DOHH2 (cell line): ENCODE measurements around the gene RCOR3.

ENCODE experiments used
- H3F3A ChIP-seq: fragments of 200-600 bp; sonication (generic), shearing (Covaris generic); 2 replicates; pipeline ENCODE4 v1.6.0; 2016; ENCODE audit warnings: antibody characterized with exemption, mild to moderate bottlenecking; ENCODE audit not compliant: control insufficient read depth, insufficient read depth
- H3K27ac ChIP-seq: fragments of 200-600 bp; sonication (generic); 2 replicates; pipeline ENCODE4 v1.5.1; 2014; ENCODE audit warnings: low read depth, mild to moderate bottlenecking, low read length, moderate library complexity
- H3K27me3 ChIP-seq: fragments of 200-600 bp; sonication (generic); 2 replicates; pipeline ENCODE4 v1.6.1; 2014; ENCODE audit warnings: mild to moderate bottlenecking, low read length, mixed read lengths; ENCODE audit not compliant: control insufficient read depth
- H3K36me3 ChIP-seq: fragments of 200-600 bp; sonication (generic); 2 replicates; pipeline ENCODE4 v1.6.1; 2014; ENCODE audit warnings: mild to moderate bottlenecking, low read length, moderate library complexity, mixed read lengths; ENCODE audit not compliant: control insufficient read depth
- H3K4me1 ChIP-seq: fragments of 200-600 bp; sonication (generic); 2 replicates; pipeline ENCODE4 v1.6.1; 2014; ENCODE audit warnings: mild to moderate bottlenecking, low read length, mixed read lengths; ENCODE audit not compliant: control insufficient read depth
- H3K4me2 ChIP-seq: fragments of 200-600 bp; sonication (generic); 2 replicates; pipeline ENCODE4 v1.6.0; 2014; ENCODE audit warnings: mild to moderate bottlenecking, low read length, moderate library complexity
- H3K4me3 ChIP-seq: fragments of 200-600 bp; sonication (generic); 2 replicates; pipeline ENCODE4 v1.5.1; 2014; ENCODE audit warnings: mild to moderate bottlenecking, low read length, mixed read lengths
- H3K79me2 ChIP-seq: fragments of 200-600 bp; sonication (generic); 2 replicates; pipeline ENCODE4 v1.6.1; 2014; ENCODE audit warnings: mild to moderate bottlenecking, low read length, mixed read lengths; ENCODE audit not compliant: control insufficient read depth
- H3K9me2 ChIP-seq: fragments of 200-600 bp; sonication (generic); replicated peaks from 2 replicates; pipeline ENCODE4 v1.6.1; 2014; ENCODE audit warnings: mild to moderate bottlenecking, low read length, mixed read lengths; ENCODE audit not compliant: control insufficient read depth
- H3K9me3 ChIP-seq: fragments of 200-600 bp; sonication (generic); 2 replicates; pipeline ENCODE4 v1.6.1; 2014; ENCODE audit warnings: antibody characterized with exemption, low read length, mixed read lengths; ENCODE audit not compliant: control insufficient read depth, insufficient read depth
- H4K20me1 ChIP-seq: fragments of 200-600 bp; sonication (generic); 2 replicates; pipeline ENCODE4 v1.6.0; 2014; ENCODE audit warnings: low read depth, mild to moderate bottlenecking, antibody characterized with exemption, low read length, moderate library complexity; ENCODE audit not compliant: control insufficient read depth, insufficient read depth
- EZH2phosphoT487 ChIP-seq: fragments of 200-600 bp; sonication (generic); IDR thresholded peaks from 2 replicates; pipeline ENCODE4 v1.6.1; 2017; ENCODE audit warnings: borderline replicate concordance, mild to moderate bottlenecking, antibody characterized with exemption, low read length, moderate library complexity, mixed read lengths
- TF ChIP-seq, protein P1 (sequence below): fragments of 200-600 bp; sonication (generic); IDR thresholded peaks from one replicate; pipeline ENCODE4 v1.5.1; 2014; ENCODE audit warnings: antibody characterized with exemption, mild to moderate bottlenecking, low read depth, low read length; ENCODE audit not compliant: poor library complexity, severe bottlenecking

RCOR3 gene

DNA sequence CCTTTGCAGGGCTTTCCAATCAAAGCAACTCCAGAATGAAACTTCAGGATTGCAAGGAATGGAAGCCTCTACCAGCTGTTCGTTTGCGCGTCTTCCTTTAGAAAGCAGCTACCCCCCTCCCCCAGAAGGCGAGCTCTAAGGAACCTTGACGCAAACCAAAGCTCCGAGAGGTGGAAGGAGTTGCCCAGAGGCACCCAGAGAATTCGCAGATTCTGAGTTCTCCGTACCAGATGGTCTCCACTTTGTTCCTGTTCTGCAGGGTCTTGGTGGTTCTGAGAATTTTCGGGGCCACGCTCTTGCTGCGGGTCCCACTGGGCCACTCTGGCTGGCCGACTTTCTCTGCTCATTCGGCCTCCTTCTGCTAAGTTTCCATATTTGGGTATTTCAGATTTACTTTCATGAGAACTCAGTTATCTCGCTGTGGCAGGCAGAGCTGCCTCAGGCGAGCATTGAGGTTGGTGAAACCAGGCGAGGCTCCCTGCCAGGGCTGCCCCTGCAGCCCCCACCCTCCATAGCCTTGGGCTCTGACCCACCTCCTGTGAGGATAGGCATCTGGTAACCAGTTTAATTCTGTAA is 68.3 kb downstream of the RCOR3 start:
- H3K9me2 ChIP-seq: no peaks in the 10 kb centered on the region
- no peaks in the 10 kb centered on the region for H3K27me3 ChIP-seq
- peak overlapping the region; percentile 91 for H3K4me2 ChIP-seq
- H4K20me1 ChIP-seq: no peaks in the 10 kb centered on the region
- peak overlapping the region; percentile 88 for H3K4me3 ChIP-seq
- H3K36me3 ChIP-seq: peaks cover 14% of the 10 kb centered on the region
- peaks cover 69% of the 10 kb centered on the region for H3K4me1 ChIP-seq
- TF ChIP-seq EZH2phosphoT487: no peak
- TF ChIP-seq, protein P1, sequence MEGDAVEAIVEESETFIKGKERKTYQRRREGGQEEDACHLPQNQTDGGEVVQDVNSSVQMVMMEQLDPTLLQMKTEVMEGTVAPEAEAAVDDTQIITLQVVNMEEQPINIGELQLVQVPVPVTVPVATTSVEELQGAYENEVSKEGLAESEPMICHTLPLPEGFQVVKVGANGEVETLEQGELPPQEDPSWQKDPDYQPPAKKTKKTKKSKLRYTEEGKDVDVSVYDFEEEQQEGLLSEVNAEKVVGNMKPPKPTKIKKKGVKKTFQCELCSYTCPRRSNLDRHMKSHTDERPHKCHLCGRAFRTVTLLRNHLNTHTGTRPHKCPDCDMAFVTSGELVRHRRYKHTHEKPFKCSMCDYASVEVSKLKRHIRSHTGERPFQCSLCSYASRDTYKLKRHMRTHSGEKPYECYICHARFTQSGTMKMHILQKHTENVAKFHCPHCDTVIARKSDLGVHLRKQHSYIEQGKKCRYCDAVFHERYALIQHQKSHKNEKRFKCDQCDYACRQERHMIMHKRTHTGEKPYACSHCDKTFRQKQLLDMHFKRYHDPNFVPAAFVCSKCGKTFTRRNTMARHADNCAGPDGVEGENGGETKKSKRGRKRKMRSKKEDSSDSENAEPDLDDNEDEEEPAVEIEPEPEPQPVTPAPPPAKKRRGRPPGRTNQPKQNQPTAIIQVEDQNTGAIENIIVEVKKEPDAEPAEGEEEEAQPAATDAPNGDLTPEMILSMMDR: no peak
- peaks cover 61% of the 10 kb centered on the region for H3K79me2 ChIP-seq
- peaks cover 2% of the 10 kb centered on the region; the same call in 1 of the 2 replicates for H3F3A ChIP-seq
- no peaks in the 10 kb centered on the region for H3K9me3 ChIP-seq
- H3K27ac ChIP-seq: peak overlapping the region; percentile 87

DNA sequence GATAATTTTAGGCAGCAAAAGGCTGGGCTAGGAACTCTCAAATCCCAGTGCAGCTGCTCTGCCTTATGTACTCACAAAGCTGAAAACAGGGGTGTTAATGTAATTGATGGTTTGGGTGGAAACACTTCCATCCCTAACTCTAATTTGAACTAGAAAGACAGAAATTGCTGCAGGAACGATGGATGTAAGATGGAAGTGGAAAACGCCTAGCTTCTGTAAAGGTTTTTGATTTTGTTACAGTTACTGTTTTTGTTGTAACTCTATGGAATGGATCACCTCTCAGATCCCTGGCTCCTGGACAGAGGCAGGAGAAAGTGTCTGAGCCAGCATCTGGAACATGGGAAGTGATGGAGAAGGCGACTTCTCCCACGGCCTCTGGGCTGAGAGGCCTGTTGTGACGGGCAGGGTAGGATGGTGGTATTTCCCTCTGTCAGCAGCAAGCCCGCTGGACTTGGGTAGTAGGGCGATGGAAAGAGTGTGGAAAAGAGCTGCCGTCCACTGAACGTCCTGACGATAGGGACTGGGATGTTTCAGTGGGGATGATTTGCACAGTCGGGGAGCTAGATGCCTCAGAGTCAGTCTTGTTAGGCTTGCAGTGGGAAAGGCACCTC is 69.0 kb downstream of the RCOR3 start:
- Histone ChIP-seq H3F3A (peaks cover 2% of the 10 kb centered on the region; the same call in 1 of the 2 replicates), H4K20me1 (no peaks in the 10 kb centered on the region), H3K9me2 (no peaks in the 10 kb centered on the region), H3K36me3 (peaks cover 14% of the 10 kb centered on the region), H3K9me3 (no peaks in the 10 kb centered on the region), H3K4me2 (peak overlapping the region; percentile 91), H3K27ac (peak overlapping the region; percentile 87), H3K4me1 (peaks cover 77% of the 10 kb centered on the region), H3K4me3 (peak overlapping the region; percentile 88), H3K27me3 (no peaks in the 10 kb centered on the region), H3K79me2 (peaks cover 69% of the 10 kb centered on the region)
- TF ChIP-seq EZH2phosphoT487: no peak
- TF ChIP-seq, protein P1: no peak

DNA sequence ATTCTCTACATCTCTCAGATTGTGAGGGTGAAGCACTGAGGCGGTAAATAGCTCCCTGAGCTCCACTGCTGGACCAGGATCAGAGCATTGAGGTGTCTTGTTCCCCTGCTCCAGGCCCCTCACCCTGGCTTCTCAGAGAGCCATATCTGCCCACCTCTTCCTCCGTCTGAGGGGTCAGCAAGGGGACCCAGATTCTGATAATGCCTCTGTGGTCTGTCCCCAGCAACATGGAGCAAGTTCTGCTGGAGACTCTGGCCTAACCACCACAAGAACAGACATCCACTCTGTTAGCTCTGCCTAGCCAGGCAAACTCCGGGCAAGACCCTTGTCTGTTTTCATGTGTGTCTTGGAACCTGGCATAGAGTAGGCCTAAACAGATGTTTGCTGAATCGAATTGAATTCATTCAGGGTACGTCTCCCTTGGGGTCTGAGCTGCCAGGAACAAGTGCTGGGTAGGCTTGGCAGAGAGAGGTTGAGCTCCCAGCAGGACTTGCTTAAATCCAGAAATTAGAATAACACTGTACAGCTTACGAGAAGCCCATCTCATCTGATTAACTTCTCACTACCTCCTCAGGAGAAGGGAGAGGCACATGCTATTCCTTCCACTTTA is 69.8 kb downstream of the RCOR3 start:
- H3K27me3 ChIP-seq: no peaks in the 10 kb centered on the region
- peak overlapping the region; percentile 91 for H3K4me2 ChIP-seq
- H3K79me2 ChIP-seq: peaks cover 77% of the 10 kb centered on the region
- no peaks in the 10 kb centered on the region for H3K9me2 ChIP-seq
- H3K9me3 ChIP-seq: no peaks in the 10 kb centered on the region
- peaks cover 80% of the 10 kb centered on the region for H3K4me1 ChIP-seq
- H3F3A ChIP-seq: peaks cover 2% of the 10 kb centered on the region; the same call in 1 of the 2 replicates
- H4K20me1 ChIP-seq: no peaks in the 10 kb centered on the region
- H3K27ac ChIP-seq: peak overlapping the region; percentile 87
- H3K36me3 ChIP-seq: peaks cover 18% of the 10 kb centered on the region
- peak overlapping the region; percentile 88 for H3K4me3 ChIP-seq
- TF ChIP-seq, protein P1: no peak
- no peak for TF ChIP-seq EZH2phosphoT487
